ENCODE results near the gene R3HCC1L.
"Not testable (repeated sequence)": the region's sequence is repeated elsewhere in the genome, so short reads cannot be mapped to it uniquely, and the experiment has no call there.

DNA sequence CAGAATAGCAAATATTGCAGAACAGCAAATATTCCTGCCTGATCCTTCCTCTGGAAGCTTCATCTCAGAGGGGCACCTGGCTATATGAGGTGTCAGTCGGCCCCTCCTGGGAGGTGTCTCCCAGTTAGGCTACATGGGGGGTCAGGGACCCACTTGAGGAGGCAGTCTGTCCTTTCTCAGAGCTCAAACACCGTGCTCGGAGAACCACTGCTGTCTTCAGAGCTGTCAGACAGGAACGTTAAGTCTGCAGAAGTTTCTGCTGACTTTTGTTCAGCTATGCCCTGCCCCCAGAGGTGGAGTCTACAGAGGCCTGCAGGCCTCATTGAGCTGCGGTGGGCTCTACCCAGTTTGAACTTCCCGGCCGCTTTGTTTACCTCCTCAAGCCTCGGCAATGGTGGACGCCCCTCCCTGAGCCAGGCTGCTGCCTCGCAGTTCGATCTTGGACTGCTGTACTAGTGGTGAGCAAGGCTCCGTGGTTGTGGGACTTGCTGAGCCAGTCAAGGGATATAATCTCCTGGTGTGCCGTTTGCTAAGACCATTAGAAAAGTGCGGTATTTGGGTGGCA is 48.0 kb downstream of the R3HCC1L start:
- TF ChIP-seq, protein P1, sequence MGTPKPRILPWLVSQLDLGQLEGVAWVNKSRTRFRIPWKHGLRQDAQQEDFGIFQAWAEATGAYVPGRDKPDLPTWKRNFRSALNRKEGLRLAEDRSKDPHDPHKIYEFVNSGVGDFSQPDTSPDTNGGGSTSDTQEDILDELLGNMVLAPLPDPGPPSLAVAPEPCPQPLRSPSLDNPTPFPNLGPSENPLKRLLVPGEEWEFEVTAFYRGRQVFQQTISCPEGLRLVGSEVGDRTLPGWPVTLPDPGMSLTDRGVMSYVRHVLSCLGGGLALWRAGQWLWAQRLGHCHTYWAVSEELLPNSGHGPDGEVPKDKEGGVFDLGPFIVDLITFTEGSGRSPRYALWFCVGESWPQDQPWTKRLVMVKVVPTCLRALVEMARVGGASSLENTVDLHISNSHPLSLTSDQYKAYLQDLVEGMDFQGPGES (IDR thresholded peaks at IDR 0.05), result not testable (repeated sequence)
- TF ChIP-seq SIN3A (IDR thresholded peaks at IDR 0.05; ENCODE audit: low read depth, low read length); PAX5 (IDR thresholded peaks at IDR 0.05; ENCODE audit: borderline replicate concordance, low read depth, low read length); ZBED1 (IDR thresholded peaks at IDR 0.05; ENCODE audit: borderline replicate concordance); PAX8 (IDR thresholded peaks at IDR 0.05); ZSCAN29 (IDR thresholded peaks at IDR 0.05); POLR2AphosphoS5 (IDR thresholded peaks at IDR 0.05; ENCODE audit: low read length); EP300 (IDR thresholded peaks at IDR 0.05; ENCODE audit: borderline replicate concordance in 1 of 2, control insufficient read depth in 1 of 2, low read depth in 2 of 2, low read length in 2 of 2): not testable (repeated sequence)
- TF ChIP-seq, protein P2, sequence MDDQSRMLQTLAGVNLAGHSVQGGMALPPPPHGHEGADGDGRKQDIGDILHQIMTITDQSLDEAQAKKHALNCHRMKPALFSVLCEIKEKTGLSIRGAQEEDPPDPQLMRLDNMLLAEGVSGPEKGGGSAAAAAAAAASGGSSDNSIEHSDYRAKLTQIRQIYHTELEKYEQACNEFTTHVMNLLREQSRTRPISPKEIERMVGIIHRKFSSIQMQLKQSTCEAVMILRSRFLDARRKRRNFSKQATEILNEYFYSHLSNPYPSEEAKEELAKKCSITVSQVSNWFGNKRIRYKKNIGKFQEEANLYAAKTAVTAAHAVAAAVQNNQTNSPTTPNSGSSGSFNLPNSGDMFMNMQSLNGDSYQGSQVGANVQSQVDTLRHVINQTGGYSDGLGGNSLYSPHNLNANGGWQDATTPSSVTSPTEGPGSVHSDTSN (IDR thresholded peaks at IDR 0.05; ENCODE audit: insufficient replicate concordance, low read depth, low read length), result not testable (repeated sequence)
- TF ChIP-seq, protein P3, sequence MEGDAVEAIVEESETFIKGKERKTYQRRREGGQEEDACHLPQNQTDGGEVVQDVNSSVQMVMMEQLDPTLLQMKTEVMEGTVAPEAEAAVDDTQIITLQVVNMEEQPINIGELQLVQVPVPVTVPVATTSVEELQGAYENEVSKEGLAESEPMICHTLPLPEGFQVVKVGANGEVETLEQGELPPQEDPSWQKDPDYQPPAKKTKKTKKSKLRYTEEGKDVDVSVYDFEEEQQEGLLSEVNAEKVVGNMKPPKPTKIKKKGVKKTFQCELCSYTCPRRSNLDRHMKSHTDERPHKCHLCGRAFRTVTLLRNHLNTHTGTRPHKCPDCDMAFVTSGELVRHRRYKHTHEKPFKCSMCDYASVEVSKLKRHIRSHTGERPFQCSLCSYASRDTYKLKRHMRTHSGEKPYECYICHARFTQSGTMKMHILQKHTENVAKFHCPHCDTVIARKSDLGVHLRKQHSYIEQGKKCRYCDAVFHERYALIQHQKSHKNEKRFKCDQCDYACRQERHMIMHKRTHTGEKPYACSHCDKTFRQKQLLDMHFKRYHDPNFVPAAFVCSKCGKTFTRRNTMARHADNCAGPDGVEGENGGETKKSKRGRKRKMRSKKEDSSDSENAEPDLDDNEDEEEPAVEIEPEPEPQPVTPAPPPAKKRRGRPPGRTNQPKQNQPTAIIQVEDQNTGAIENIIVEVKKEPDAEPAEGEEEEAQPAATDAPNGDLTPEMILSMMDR (IDR thresholded peaks at IDR 0.05 in 2 of 3, conservative IDR thresholded peaks at IDR 0.05 in 1 of 3; ENCODE audit: control insufficient read depth in 2 of 3, extremely low read depth in 1 of 3, insufficient read depth in 1 of 3, low read depth in 3 of 3, low read length in 3 of 3), result not testable (repeated sequence)
- TF ChIP-seq, protein P4, sequence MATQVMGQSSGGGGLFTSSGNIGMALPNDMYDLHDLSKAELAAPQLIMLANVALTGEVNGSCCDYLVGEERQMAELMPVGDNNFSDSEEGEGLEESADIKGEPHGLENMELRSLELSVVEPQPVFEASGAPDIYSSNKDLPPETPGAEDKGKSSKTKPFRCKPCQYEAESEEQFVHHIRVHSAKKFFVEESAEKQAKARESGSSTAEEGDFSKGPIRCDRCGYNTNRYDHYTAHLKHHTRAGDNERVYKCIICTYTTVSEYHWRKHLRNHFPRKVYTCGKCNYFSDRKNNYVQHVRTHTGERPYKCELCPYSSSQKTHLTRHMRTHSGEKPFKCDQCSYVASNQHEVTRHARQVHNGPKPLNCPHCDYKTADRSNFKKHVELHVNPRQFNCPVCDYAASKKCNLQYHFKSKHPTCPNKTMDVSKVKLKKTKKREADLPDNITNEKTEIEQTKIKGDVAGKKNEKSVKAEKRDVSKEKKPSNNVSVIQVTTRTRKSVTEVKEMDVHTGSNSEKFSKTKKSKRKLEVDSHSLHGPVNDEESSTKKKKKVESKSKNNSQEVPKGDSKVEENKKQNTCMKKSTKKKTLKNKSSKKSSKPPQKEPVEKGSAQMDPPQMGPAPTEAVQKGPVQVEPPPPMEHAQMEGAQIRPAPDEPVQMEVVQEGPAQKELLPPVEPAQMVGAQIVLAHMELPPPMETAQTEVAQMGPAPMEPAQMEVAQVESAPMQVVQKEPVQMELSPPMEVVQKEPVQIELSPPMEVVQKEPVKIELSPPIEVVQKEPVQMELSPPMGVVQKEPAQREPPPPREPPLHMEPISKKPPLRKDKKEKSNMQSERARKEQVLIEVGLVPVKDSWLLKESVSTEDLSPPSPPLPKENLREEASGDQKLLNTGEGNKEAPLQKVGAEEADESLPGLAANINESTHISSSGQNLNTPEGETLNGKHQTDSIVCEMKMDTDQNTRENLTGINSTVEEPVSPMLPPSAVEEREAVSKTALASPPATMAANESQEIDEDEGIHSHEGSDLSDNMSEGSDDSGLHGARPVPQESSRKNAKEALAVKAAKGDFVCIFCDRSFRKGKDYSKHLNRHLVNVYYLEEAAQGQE (IDR thresholded peaks at IDR 0.05; ENCODE audit: low read depth, low read length), result not testable (repeated sequence)
- TF ChIP-seq, protein P5, sequence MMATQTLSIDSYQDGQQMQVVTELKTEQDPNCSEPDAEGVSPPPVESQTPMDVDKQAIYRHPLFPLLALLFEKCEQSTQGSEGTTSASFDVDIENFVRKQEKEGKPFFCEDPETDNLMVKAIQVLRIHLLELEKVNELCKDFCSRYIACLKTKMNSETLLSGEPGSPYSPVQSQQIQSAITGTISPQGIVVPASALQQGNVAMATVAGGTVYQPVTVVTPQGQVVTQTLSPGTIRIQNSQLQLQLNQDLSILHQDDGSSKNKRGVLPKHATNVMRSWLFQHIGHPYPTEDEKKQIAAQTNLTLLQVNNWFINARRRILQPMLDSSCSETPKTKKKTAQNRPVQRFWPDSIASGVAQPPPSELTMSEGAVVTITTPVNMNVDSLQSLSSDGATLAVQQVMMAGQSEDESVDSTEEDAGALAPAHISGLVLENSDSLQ (IDR thresholded peaks at IDR 0.05), result not testable (repeated sequence)
